ENCODE results near the gene ZSWIM6.

- TF ChIP-seq CTCF (conservative IDR thresholded peaks at IDR 0.05; ENCODE audit: low read length) (no peak), EZH2phosphoT487 (IDR thresholded peaks at IDR 0.05; ENCODE audit: borderline replicate concordance, low read depth, low read length) (no peak)
Measured at GRCh38 chr5:61319388-61320146, 12.5 kb upstream of the ZSWIM6 start.
